Osteoblast (primary cell): ENCODE data around the gene FMO1. TPM values are rescaled to one million over a fixed set of nuclear protein-coding genes. Genes with fewer than 3 reads are reported as not detected.
"Not testable (repeated sequence)": the region's sequence is repeated elsewhere in the genome, so short reads cannot be mapped to it uniquely, and the experiment has no call there.

Experiments used
- DNase-seq: peaks from one replicate; pipeline ENCODE4 v3.0.0; 2011; ENCODE audit warnings: low spot score, mixed read lengths; ENCODE audit not compliant: insufficient read length; ENCODE audit errors: missing footprints
- H2AFZ ChIP-seq: 2 replicates; pipeline ENCODE4 v1.6.0; 2011; ENCODE audit warnings: mild to moderate bottlenecking, low read length
- H3K27ac ChIP-seq: 2 replicates; pipeline ENCODE4 v1.5.1; 2011; ENCODE audit warnings: mild to moderate bottlenecking, low read depth, low read length, moderate library complexity
- H3K27me3 ChIP-seq: 2 replicates; pipeline ENCODE4 v1.6.0; 2012; ENCODE audit warnings: mild to moderate bottlenecking, control low read depth, inconsistent platforms, low read length, moderate library complexity; ENCODE audit not compliant: insufficient read depth
- H3K36me3 ChIP-seq: 2 replicates; pipeline ENCODE4 v1.5.1; 2011; ENCODE audit warnings: mild to moderate bottlenecking, low read length, control low read depth, moderate library complexity; ENCODE audit not compliant: insufficient read depth
- H3K4me1 ChIP-seq: 2 replicates; pipeline ENCODE4 v1.5.1; 2011; ENCODE audit warnings: mild to moderate bottlenecking, low read length, control low read depth, moderate library complexity; ENCODE audit not compliant: insufficient read depth
- H3K4me2 ChIP-seq: 2 replicates; pipeline ENCODE4 v1.6.0; 2011; ENCODE audit warnings: mild to moderate bottlenecking, low read length; ENCODE audit not compliant: insufficient read depth
- H3K4me3 ChIP-seq: fragments of 200-600 bp; sonication (generic); 3 replicates; pipeline ENCODE4 v1.5.1; 2012; ENCODE audit warnings: mild to moderate bottlenecking, low read length, inconsistent platforms; ENCODE audit not compliant: insufficient read depth
- H3K79me2 ChIP-seq: 2 replicates; pipeline ENCODE4 v1.6.0; 2012; ENCODE audit warnings: mild to moderate bottlenecking, low read length, control low read depth, inconsistent platforms; ENCODE audit not compliant: insufficient read depth
- H3K9me3 ChIP-seq: 2 replicates; pipeline ENCODE4 v1.5.1; 2011; ENCODE audit warnings: low read depth, low read length, control low read depth
- H4K20me1 ChIP-seq: 2 replicates; pipeline ENCODE4 v1.6.0; 2012; ENCODE audit warnings: mild to moderate bottlenecking, low read length, control low read depth; ENCODE audit not compliant: insufficient read depth
- total RNA-seq: library from RNA; depleted of rRNA; stranded (reverse); fragments of >200 nt; gene quantifications from 2 replicates; pipeline ENCODE4 v1.2.3, GENCODE V29; 2012
- TF ChIP-seq, protein P1 (sequence below): IDR thresholded peaks from 2 replicates; pipeline ENCODE4 v1.5.1; 2011; ENCODE audit warnings: mild to moderate bottlenecking, low read depth, low read length, moderate library complexity; ENCODE audit errors: extremely low read depth

Gene FMO1
- total RNA-seq, 1 donor = not detected

DNA sequence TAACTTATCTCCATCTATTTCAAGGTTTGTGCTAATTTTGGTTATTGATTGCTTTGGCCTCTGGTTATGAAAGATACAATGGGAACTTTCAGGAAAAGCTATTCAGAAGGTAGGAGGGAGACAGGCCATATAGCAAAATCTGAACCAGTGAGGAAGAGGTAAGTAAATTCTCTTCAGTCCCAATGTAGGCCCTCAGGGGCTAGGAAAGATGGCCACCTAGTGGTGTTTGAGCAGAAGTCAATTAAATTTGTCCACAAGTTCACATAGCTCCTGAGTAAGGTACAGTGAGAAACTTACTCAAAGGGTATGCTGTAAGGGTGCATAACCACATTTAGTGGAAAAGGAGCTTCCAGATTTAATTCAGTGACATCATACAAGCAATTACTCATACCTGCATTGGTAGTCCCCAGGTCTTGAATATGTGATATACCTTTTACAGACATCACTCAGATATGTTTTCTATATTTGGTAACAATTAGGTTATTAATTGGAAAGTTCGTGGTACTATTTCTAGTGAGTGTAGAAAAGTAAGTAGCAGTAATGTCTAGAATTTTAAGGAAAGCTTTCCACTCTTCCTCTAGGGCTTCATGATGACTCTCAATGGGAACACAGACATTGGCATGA is 21.4 kb upstream of the FMO1 start:
- DNase-seq = no peak

DNA sequence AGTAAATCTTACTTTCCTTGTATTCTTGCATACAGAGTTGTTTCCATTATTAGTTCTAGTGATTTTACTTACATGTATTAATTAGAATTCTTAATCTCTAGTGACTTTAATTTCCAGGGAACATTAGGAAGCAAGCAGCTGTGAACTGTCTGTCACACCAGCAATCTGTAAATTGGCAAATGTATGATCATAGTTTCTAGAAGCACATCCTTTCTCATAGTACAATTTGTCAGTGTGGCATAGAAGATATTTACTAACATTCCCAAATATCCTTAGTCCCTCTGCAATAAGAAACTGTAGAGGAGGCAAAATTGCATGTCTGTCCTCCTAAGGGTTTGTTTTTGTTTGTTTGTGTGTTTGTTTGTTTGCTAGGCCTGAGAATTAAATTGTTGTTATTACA is 17.0 kb upstream of the FMO1 start:
- no peak overlapping the region for H3K4me3 ChIP-seq
- no peaks in the 10 kb centered on the region for H3K36me3 ChIP-seq
- no peaks in the 10 kb centered on the region for H3K79me2 ChIP-seq
- H3K9me3 ChIP-seq = no peaks in the 10 kb centered on the region
- H3K27ac ChIP-seq = no peak overlapping the region
- no peaks in the 10 kb centered on the region for H3K4me1 ChIP-seq
- H3K4me2 ChIP-seq = no peak overlapping the region
- H3K27me3 ChIP-seq = no peaks in the 10 kb centered on the region
- no peak overlapping the region for H2AFZ ChIP-seq
- no peak for DNase-seq
- TF ChIP-seq, protein P1, sequence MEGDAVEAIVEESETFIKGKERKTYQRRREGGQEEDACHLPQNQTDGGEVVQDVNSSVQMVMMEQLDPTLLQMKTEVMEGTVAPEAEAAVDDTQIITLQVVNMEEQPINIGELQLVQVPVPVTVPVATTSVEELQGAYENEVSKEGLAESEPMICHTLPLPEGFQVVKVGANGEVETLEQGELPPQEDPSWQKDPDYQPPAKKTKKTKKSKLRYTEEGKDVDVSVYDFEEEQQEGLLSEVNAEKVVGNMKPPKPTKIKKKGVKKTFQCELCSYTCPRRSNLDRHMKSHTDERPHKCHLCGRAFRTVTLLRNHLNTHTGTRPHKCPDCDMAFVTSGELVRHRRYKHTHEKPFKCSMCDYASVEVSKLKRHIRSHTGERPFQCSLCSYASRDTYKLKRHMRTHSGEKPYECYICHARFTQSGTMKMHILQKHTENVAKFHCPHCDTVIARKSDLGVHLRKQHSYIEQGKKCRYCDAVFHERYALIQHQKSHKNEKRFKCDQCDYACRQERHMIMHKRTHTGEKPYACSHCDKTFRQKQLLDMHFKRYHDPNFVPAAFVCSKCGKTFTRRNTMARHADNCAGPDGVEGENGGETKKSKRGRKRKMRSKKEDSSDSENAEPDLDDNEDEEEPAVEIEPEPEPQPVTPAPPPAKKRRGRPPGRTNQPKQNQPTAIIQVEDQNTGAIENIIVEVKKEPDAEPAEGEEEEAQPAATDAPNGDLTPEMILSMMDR = no peak
- H4K20me1 ChIP-seq = no peaks in the 10 kb centered on the region

More for the DNA sequence above, 21.4 kb upstream of the FMO1 start:
- Histone ChIP-seq H3K4me2 (no peak overlapping the region), H3K27me3 (no peaks in the 10 kb centered on the region), H2AFZ (no peak overlapping the region), H3K4me1 (peaks cover 6% of the 10 kb centered on the region), H3K9me3 (no peaks in the 10 kb centered on the region), H3K4me3 (no peak overlapping the region), H3K79me2 (no peaks in the 10 kb centered on the region), H3K27ac (no peak overlapping the region), H4K20me1 (no peaks in the 10 kb centered on the region), H3K36me3 (no peaks in the 10 kb centered on the region)
- TF ChIP-seq, protein P1 = peak; percentile 77

DNA sequence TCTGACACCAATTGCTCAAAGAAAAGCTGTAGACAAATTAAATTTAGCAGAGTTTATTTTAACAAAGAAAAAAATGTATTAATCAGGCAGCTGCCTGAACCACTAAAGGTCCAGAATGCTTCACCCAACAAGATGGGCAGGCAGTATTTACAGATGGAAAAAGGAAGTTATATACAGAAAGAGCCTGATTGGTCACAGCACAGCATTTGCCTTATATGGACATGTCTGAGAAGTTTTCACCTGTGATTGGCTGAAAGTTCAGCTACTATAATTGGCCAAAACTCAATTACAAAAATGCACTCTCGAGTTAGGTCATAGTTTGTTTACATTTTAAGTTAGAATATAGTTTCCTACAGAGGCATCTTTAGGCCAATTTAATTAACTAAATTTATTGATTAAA is 15.1 kb upstream of the FMO1 start:
- no peak overlapping the region for H3K27ac ChIP-seq
- DNase-seq = no peak
- H3K36me3 ChIP-seq = no peaks in the 10 kb centered on the region
- H3K9me3 ChIP-seq = no peaks in the 10 kb centered on the region
- no peak overlapping the region for H3K4me2 ChIP-seq
- TF ChIP-seq, protein P1 = no peak
- no peaks in the 10 kb centered on the region for H4K20me1 ChIP-seq
- no peaks in the 10 kb centered on the region for H3K79me2 ChIP-seq
- no peaks in the 10 kb centered on the region for H3K27me3 ChIP-seq
- no peak overlapping the region for H2AFZ ChIP-seq
- H3K4me1 ChIP-seq = no peaks in the 10 kb centered on the region
- H3K4me3 ChIP-seq = no peak overlapping the region

DNA sequence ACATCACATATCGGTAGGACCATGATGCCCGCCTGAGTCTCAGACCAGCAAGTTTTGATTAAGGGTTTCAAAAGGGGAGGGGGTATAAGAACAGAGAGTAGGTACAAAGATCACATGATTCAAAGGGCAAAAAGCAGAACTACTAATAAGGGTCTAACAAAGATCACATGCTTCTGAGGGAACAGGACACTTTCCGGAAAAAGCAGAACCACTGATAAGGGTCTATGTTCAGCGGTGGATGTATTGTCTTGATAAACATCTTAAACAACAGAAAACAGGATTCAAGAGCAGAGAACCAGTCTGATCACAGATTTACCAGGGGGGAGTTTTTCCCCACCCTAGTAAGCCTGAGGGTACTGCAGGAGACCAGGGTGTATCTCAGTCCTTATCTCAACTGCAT is 12.1 kb upstream of the FMO1 start:
- not testable (repeated sequence) for DNase-seq, H4K20me1 ChIP-seq, H3K9me3 ChIP-seq, H3K79me2 ChIP-seq, H3K27me3 ChIP-seq, H2AFZ ChIP-seq, H3K27ac ChIP-seq, H3K4me1 ChIP-seq, H3K4me2 ChIP-seq, H3K4me3 ChIP-seq, H3K36me3 ChIP-seq
